ENCODE measurements around the gene GRK2.
"Not testable (repeated sequence)": the region's sequence is repeated elsewhere in the genome, so short reads cannot be mapped to it uniquely, and the experiment has no call there.

Gene GRK2

DNA sequence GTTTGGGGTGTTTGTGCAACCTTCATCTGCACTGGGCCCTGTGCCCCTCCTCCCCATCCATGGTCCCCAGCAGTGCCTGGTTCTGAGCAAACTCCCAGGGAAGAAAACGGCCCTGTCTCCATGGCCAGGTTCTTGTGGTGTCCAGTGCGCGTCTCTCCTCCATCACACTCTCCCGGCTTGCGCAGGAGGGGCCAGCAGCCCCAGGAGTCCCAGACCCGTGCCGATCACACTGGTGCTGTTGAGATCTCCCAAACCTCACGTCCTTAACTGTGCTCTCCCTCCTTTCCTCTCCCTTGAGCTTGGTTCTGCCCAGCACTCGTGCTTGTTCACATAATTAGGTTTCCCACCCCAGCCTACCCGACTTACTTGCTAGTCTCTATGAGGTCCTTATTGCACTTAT is 10.9 kb upstream of the GRK2 start:
- Histone ChIP-seq H3K79me2 (ENCODE audit: low read length) (peaks cover 18% of the 10 kb centered on the region; the same call in 1 of the 2 replicates), H3K9me3 (ENCODE audit: insufficient read depth, low read length) (no peaks in the 10 kb centered on the region), H4K20me1 (ENCODE audit: insufficient read depth, low read length) (peaks cover 52% of the 10 kb centered on the region), H3K9ac (ENCODE audit: low read length) (no peak overlapping the region), H2AFZ (ENCODE audit: low read depth, low read length) (no peak overlapping the region), H3K27ac (ENCODE audit: low read length) (no peak overlapping the region), H3K27me3 (ENCODE audit: low read depth, low read length) (no peaks in the 10 kb centered on the region), H3K4me1 (ENCODE audit: low read length) (no peaks in the 10 kb centered on the region), H3K36me3 (replicated peaks; ENCODE audit: low read depth, low read length) (peaks cover 71% of the 10 kb centered on the region), H3K4me3 (ENCODE audit: low read length) (no peak overlapping the region), H3K4me2 (ENCODE audit: low read length) (no peak overlapping the region)
- TF ChIP-seq, protein P1, sequence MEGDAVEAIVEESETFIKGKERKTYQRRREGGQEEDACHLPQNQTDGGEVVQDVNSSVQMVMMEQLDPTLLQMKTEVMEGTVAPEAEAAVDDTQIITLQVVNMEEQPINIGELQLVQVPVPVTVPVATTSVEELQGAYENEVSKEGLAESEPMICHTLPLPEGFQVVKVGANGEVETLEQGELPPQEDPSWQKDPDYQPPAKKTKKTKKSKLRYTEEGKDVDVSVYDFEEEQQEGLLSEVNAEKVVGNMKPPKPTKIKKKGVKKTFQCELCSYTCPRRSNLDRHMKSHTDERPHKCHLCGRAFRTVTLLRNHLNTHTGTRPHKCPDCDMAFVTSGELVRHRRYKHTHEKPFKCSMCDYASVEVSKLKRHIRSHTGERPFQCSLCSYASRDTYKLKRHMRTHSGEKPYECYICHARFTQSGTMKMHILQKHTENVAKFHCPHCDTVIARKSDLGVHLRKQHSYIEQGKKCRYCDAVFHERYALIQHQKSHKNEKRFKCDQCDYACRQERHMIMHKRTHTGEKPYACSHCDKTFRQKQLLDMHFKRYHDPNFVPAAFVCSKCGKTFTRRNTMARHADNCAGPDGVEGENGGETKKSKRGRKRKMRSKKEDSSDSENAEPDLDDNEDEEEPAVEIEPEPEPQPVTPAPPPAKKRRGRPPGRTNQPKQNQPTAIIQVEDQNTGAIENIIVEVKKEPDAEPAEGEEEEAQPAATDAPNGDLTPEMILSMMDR (IDR thresholded peaks at IDR 0.05; ENCODE audit: low read depth, low read length), result no peak
- no peak for TF ChIP-seq EZH2phosphoT487 (IDR thresholded peaks at IDR 0.05; ENCODE audit: low read depth)

DNA sequence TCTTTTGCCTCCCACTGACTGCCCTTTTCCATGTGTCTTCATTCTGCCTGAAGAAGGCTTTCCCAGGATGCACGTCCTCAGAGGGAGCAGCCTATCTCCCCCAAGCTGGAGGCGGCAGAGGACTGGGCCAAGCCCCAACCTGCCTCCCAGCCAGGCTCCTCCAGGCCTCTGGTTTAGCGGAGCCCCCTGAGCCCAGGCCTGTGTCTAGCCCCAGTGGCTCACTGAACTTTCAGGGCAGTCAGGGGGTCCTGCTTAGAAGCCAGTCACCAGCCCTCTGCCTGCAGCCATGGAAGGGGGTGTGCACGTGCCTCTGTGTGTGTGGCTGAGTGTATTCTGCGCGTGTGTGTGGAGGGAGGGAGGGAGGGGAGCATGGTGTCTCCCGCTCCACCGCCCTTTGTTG is 10.4 kb upstream of the GRK2 start:
- TF ChIP-seq, protein P1 (IDR thresholded peaks at IDR 0.05; ENCODE audit: low read depth, low read length), result no peak
- no peak for TF ChIP-seq EZH2phosphoT487 (IDR thresholded peaks at IDR 0.05; ENCODE audit: low read depth)
- Histone ChIP-seq H3K9ac (ENCODE audit: low read length) (no peak overlapping the region), H3K9me3 (ENCODE audit: insufficient read depth, low read length) (no peaks in the 10 kb centered on the region), H3K79me2 (ENCODE audit: low read length) (peaks cover 12% of the 10 kb centered on the region; the same call in 1 of the 2 replicates), H3K4me1 (ENCODE audit: low read length) (no peaks in the 10 kb centered on the region), H2AFZ (ENCODE audit: low read depth, low read length) (no peak overlapping the region), H3K27ac (ENCODE audit: low read length) (no peak overlapping the region), H3K27me3 (ENCODE audit: low read depth, low read length) (no peaks in the 10 kb centered on the region), H3K4me2 (ENCODE audit: low read length) (no peak overlapping the region), H3K36me3 (replicated peaks; ENCODE audit: low read depth, low read length) (peaks cover 66% of the 10 kb centered on the region), H4K20me1 (ENCODE audit: insufficient read depth, low read length) (peaks cover 47% of the 10 kb centered on the region), H3K4me3 (ENCODE audit: low read length) (no peak overlapping the region)

DNA sequence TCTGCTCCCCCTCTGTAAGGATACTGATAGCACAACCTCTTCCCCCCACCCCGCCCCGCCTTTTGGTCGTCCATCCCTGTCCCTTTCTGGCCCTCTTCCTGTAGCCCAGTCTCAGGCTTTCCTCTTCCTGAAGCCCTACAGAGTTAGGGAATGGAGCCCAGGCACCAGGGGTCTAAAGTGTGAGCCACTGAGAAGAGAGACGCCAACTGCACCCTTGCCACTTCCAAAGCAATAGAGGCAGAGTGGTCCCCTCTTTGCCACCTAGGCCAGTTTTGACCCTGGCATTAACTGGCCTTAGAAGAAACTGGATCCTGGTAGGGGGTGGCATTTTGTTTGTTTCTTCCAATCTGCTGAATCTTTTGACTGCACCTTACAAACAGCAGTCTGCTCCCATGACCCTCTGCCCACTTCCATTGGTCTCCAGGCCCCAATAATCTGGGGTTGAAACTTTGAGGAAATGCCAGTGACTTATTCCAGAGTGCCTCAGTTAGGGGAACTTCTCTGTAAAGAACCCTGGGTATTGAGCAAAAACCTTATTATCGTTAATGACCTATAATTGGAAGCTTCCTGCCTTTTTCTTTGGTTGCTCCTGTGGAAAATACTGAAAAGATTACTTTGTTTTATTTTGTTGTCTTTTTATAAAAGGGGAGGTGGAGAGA is 9.7 kb upstream of the GRK2 start:
- Histone ChIP-seq H3K79me2 (ENCODE audit: low read length) (peaks cover 5% of the 10 kb centered on the region; the same call in 1 of the 2 replicates), H3K4me2 (ENCODE audit: low read length) (no peak overlapping the region), H3K27ac (ENCODE audit: low read length) (no peak overlapping the region), H3K27me3 (ENCODE audit: low read depth, low read length) (no peaks in the 10 kb centered on the region), H3K9ac (ENCODE audit: low read length) (no peak overlapping the region), H4K20me1 (ENCODE audit: insufficient read depth, low read length) (peaks cover 39% of the 10 kb centered on the region), H3K36me3 (replicated peaks; ENCODE audit: low read depth, low read length) (peaks cover 59% of the 10 kb centered on the region), H3K9me3 (ENCODE audit: insufficient read depth, low read length) (no peaks in the 10 kb centered on the region), H2AFZ (ENCODE audit: low read depth, low read length) (no peak overlapping the region), H3K4me1 (ENCODE audit: low read length) (no peaks in the 10 kb centered on the region), H3K4me3 (ENCODE audit: low read length) (no peak overlapping the region)
- no peak for TF ChIP-seq EZH2phosphoT487 (IDR thresholded peaks at IDR 0.05; ENCODE audit: low read depth)
- TF ChIP-seq, protein P1 (IDR thresholded peaks at IDR 0.05; ENCODE audit: low read depth, low read length), result no peak

DNA sequence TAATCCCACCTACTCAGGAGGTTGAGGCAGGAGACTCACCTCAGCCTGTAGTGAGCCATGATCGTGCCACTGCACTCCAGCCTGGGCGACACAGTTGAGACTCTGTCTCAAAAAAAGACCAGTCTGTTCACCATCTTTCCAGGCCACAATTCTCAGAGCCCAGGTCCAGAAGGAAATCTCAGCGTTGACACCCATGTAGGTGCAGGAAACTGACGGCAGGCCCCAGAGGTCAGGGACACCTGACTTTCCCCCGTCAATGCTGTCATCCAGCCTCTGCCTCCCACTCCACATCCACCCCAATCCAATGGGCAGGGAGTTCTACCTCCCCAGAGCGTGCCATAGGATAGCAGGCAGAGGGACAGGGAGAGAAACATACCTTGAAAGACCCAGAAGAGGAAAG is 5.9 kb upstream of the GRK2 start:
- TF ChIP-seq, protein P1 (IDR thresholded peaks at IDR 0.05; ENCODE audit: low read depth, low read length), result no peak
- no peak for TF ChIP-seq EZH2phosphoT487 (IDR thresholded peaks at IDR 0.05; ENCODE audit: low read depth)
- peaks cover 13% of the 10 kb centered on the region for H3K4me1 ChIP-seq (ENCODE audit: low read length)
- H3K9me3 ChIP-seq (ENCODE audit: insufficient read depth, low read length), result no peaks in the 10 kb centered on the region
- no peaks in the 10 kb centered on the region; the same call in 1 of the 2 replicates for H3K79me2 ChIP-seq (ENCODE audit: low read length)
- peaks cover 11% of the 10 kb centered on the region; the same call in 1 of the 2 replicates for H4K20me1 ChIP-seq (ENCODE audit: insufficient read depth, low read length)
- H3K4me2 ChIP-seq (ENCODE audit: low read length), result no peak overlapping the region
- no peaks in the 10 kb centered on the region for H3K27me3 ChIP-seq (ENCODE audit: low read depth, low read length)
- no peak overlapping the region for H3K27ac ChIP-seq (ENCODE audit: low read length)
- no peak overlapping the region for H3K9ac ChIP-seq (ENCODE audit: low read length)
- no peak overlapping the region for H2AFZ ChIP-seq (ENCODE audit: low read depth, low read length)
- H3K36me3 ChIP-seq (replicated peaks; ENCODE audit: low read depth, low read length), result peaks cover 21% of the 10 kb centered on the region
- H3K4me3 ChIP-seq (ENCODE audit: low read length), result no peak overlapping the region

DNA sequence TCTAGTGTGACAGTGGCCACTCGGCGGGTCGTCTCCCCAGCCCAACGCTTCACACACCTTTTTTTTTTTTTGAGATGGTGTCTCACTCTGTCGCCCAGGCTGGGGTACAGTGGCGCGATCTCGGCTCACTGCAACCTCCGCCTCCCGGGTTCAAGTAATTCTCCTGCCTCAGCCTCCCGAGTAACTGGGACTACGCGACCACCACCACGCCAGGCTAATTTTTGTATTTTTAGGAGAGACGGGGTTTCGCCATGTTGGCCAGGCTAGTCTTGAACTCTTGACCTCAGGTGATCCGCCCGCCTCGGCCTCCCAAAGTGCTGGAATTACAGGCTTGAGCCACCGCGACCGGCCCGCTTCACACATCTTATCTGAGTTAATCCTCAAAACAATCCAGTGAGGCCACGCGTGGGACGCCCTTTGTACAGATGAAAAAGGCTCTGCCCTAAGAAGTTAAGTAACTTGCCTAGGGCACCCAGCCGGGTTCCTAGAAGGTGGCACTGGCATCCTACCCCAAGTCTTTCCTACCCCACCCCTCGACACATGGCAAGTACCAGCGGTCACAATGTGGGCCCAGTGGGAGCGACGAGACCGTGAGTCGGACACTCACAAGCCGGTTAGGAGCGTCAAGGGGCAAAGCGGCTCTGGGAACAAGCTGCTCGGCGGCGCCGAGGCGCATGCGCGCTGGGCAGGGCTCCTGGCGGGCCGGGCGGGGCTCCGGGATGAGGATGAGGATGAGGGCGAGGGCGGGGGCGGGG is 5.2 kb upstream of the GRK2 start:
- not testable (repeated sequence) for H3K27ac ChIP-seq (ENCODE audit: low read length); H3K4me2 ChIP-seq (ENCODE audit: low read length); H3K27me3 ChIP-seq (ENCODE audit: low read depth, low read length); H3K9me3 ChIP-seq (ENCODE audit: insufficient read depth, low read length); H3K9ac ChIP-seq (ENCODE audit: low read length); H3K79me2 ChIP-seq (ENCODE audit: low read length); H3K4me3 ChIP-seq (ENCODE audit: low read length); H4K20me1 ChIP-seq (ENCODE audit: insufficient read depth, low read length); H2AFZ ChIP-seq (ENCODE audit: low read depth, low read length)
- Histone ChIP-seq H3K4me1 (ENCODE audit: low read length) (peaks cover 18% of the 10 kb centered on the region), H3K36me3 (replicated peaks; ENCODE audit: low read depth, low read length) (peaks cover 15% of the 10 kb centered on the region)
